ENCODE data around the gene KLHL33.

The KLHL33 gene

DNA sequence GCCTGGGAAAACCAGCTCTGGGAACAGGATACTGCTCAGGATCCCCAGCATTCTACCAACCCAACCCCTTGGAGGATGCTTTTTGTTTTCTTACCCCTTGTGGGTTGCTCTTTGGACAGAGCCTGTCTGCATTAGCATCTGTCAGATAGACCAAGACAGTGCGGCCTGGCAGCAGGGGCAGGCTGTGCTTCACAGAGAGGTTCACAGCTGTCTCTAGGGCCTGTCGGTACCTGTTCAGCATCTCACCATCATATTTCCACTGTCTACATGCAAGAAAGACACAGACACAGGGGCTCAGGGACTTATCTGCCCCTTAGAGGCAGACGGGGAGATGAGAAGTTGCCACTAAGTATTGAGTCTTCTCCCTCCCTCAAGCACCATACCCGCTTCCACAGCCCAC, 44.5 kb downstream of the KLHL33 start:
- peaks cover 13 to 71% of the 10 kb centered on the region in 2 experiments for H3K36me3 ChIP-seq (ENCODE audit: control insufficient read depth in 2 of 2, insufficient read depth in 1 of 2, low read length in 2 of 2)
- H3K4me3 ChIP-seq (ENCODE audit: low read depth, low read length) = no peak overlapping the region
- H3K27ac ChIP-seq (ENCODE audit: extremely low read depth, low read depth, low read length) = no peak overlapping the region
- H3K4me1 ChIP-seq (ENCODE audit: control insufficient read depth, insufficient read depth, low read length) = no peaks in the 10 kb centered on the region
- no peaks in the 10 kb centered on the region for H3K9me3 ChIP-seq (ENCODE audit: control insufficient read depth, insufficient read depth, low read depth, low read length)
- POLR2A ChIA-PET = no interaction called here
- TF ChIP-seq SP3 (tag by site-specific recombination; IDR thresholded peaks at IDR 0.05) (no peak), ZNF266 (tag by site-specific recombination; IDR thresholded peaks at IDR 0.05; ENCODE audit: low read depth) (no peak), GLI2 (tag by site-specific recombination; IDR thresholded peaks at IDR 0.05; ENCODE audit: borderline replicate concordance, low read depth) (no peak), GLIS1 (tag by site-specific recombination; IDR thresholded peaks at IDR 0.05) (no peak), ZNF311 (tag by site-specific recombination; IDR thresholded peaks at IDR 0.05; ENCODE audit: borderline replicate concordance) (no peak), ZNF274 (IDR thresholded peaks at IDR 0.05; ENCODE audit: low read length) (no peak), ZNF274 (tag by site-specific recombination; IDR thresholded peaks at IDR 0.05; ENCODE audit: borderline replicate concordance) (no peak)
- CTCF ChIA-PET = interaction anchor here (0.6 kb wide), 1 partner anchor 9 kb away, joined by 3 read pairs; no protein-coding TSS in a partner anchor

DNA sequence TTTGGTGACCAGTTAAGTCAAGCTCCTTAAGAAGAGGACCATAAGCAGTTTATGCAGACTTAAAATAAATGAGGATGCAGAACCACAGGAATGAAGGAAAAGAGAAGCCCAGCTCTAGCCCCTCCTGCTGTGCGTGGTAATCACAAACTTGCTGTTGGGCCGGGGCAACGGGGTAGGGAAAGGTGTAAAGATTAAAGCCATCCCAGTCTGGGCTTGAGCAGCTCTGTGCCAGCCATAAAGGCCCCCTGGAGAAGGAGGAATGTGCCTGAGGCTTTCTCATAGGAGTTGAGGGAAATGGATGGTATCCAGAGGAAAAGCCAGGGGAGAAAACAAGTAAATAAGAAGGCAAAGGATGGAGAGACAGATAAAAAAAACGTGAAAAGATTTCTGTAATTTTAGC, 47.8 kb downstream of the KLHL33 start:
- no peak overlapping the region for H3K4me3 ChIP-seq (ENCODE audit: low read depth, low read length)
- CTCF ChIA-PET = interaction anchor here (1.1 kb wide), 1 partner anchor 56 kb away, joined by 3 read pairs; no protein-coding TSS in a partner anchor
- H3K9me3 ChIP-seq (ENCODE audit: control insufficient read depth, insufficient read depth, low read depth, low read length) = no peaks in the 10 kb centered on the region
- POLR2A ChIA-PET = interaction anchor here (1.0 kb wide), 1 partner anchor 67 kb away, joined by 3 read pairs; the partner anchor contains the start of gene APEX1
- no peak overlapping the region for H3K27ac ChIP-seq (ENCODE audit: extremely low read depth, low read depth, low read length)
- H3K4me1 ChIP-seq (ENCODE audit: control insufficient read depth, insufficient read depth, low read length) = no peaks in the 10 kb centered on the region; the same call in 1 of the 2 replicates
- no peak for TF ChIP-seq RBAK (tag by site-specific recombination; IDR thresholded peaks at IDR 0.05)
- TF ChIP-seq, protein P1, sequence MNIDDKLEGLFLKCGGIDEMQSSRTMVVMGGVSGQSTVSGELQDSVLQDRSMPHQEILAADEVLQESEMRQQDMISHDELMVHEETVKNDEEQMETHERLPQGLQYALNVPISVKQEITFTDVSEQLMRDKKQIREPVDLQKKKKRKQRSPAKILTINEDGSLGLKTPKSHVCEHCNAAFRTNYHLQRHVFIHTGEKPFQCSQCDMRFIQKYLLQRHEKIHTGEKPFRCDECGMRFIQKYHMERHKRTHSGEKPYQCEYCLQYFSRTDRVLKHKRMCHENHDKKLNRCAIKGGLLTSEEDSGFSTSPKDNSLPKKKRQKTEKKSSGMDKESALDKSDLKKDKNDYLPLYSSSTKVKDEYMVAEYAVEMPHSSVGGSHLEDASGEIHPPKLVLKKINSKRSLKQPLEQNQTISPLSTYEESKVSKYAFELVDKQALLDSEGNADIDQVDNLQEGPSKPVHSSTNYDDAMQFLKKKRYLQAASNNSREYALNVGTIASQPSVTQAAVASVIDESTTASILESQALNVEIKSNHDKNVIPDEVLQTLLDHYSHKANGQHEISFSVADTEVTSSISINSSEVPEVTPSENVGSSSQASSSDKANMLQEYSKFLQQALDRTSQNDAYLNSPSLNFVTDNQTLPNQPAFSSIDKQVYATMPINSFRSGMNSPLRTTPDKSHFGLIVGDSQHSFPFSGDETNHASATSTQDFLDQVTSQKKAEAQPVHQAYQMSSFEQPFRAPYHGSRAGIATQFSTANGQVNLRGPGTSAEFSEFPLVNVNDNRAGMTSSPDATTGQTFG (tag by site-specific recombination; IDR thresholded peaks at IDR 0.05; ENCODE audit: borderline replicate concordance) = no peak
- H3K36me3 ChIP-seq (ENCODE audit: control insufficient read depth in 2 of 2, insufficient read depth in 1 of 2, low read length in 2 of 2) = peaks cover 0 to 81% of the 10 kb centered on the region in 2 experiments

DNA sequence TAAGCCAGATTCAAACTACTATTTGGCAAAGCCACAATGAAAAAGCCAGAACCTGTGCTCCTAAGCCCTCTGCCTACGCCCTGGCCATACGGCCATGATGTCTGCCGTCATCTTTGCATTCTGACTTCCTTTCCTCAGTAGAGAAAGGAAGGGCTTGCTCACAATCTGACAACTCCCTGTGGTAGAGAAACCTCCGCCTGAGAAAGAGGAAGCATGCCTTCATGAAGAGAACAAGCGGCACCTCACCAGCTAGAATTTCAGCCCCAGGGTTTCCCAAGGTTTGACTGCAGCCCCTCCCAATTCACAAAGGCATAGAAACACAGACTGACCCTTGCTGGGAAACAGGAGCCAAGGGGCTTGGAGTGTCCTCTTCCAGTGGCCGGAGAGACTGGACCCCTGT, 48.4 kb downstream of the KLHL33 start:
- Histone ChIP-seq H3K4me1 (ENCODE audit: control insufficient read depth, insufficient read depth, low read length) (no peaks in the 10 kb centered on the region; the same call in 1 of the 2 replicates), H3K27ac (ENCODE audit: extremely low read depth, low read depth, low read length) (no peak overlapping the region), H3K4me3 (ENCODE audit: low read depth, low read length) (no peak overlapping the region), H3K36me3 (ENCODE audit: control insufficient read depth in 2 of 2, insufficient read depth in 1 of 2, low read length in 2 of 2) (peaks cover 0 to 86% of the 10 kb centered on the region in 2 experiments), H3K9me3 (ENCODE audit: control insufficient read depth, insufficient read depth, low read depth, low read length) (no peaks in the 10 kb centered on the region)
- CTCF ChIA-PET = interaction anchor here (1.1 kb wide), 1 partner anchor 57 kb away, joined by 3 read pairs; no protein-coding TSS in a partner anchor
- TF ChIP-seq YY2 (tag by site-specific recombination; IDR thresholded peaks at IDR 0.05) (no peak), KLF16 (tag by site-specific recombination; IDR thresholded peaks at IDR 0.05) (no peak), MEIS1 (CRISPR knock-in tag; IDR thresholded peaks at IDR 0.05; ENCODE audit: borderline replicate concordance) (no peak), ZNF302 (tag by site-specific recombination; IDR thresholded peaks at IDR 0.05; ENCODE audit: low read depth) (no peak), REPIN1 (tag by site-specific recombination; IDR thresholded peaks at IDR 0.05; ENCODE audit: low read depth) (no peak), ZFP3 (tag by site-specific recombination; IDR thresholded peaks at IDR 0.05; ENCODE audit: low read depth) (no peak), ZNF785 (tag by site-specific recombination; IDR thresholded peaks at IDR 0.05) (no peak), ZNF473 (tag by site-specific recombination; IDR thresholded peaks at IDR 0.05) (no peak), GLIS2 (tag by site-specific recombination; IDR thresholded peaks at IDR 0.05) (no peak), ZNF654 (tag by site-specific recombination; IDR thresholded peaks at IDR 0.05; ENCODE audit: low read depth) (no peak), ZNF558 (tag by site-specific recombination; IDR thresholded peaks at IDR 0.05) (no peak), ZNF157 (tag by site-specific recombination; IDR thresholded peaks at IDR 0.05) (no peak), ZNF239 (tag by site-specific recombination; IDR thresholded peaks at IDR 0.05) (no peak), ZNF350 (tag by site-specific recombination; IDR thresholded peaks at IDR 0.05) (no peak)
- TF ChIP-seq, protein P2, sequence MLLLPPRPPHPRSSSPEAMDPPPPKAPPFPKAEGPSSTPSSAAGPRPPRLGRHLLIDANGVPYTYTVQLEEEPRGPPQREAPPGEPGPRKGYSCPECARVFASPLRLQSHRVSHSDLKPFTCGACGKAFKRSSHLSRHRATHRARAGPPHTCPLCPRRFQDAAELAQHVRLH (tag by site-specific recombination; IDR thresholded peaks at IDR 0.05) = no peak
- TF ChIP-seq, protein P3, sequence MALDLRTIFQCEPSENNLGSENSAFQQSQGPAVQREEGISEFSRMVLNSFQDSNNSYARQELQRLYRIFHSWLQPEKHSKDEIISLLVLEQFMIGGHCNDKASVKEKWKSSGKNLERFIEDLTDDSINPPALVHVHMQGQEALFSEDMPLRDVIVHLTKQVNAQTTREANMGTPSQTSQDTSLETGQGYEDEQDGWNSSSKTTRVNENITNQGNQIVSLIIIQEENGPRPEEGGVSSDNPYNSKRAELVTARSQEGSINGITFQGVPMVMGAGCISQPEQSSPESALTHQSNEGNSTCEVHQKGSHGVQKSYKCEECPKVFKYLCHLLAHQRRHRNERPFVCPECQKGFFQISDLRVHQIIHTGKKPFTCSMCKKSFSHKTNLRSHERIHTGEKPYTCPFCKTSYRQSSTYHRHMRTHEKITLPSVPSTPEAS (tag by site-specific recombination; IDR thresholded peaks at IDR 0.05) = no peak
- POLR2A ChIA-PET = no interaction called here
